SIG-M5 (cell line): ENCODE data around the gene BMP3.

Experiments used
- DNase-seq: peaks from one replicate; lab custom pipeline; 2025; lab: John Stamatoyannopoulos, UW

BMP3 gene

DNA sequence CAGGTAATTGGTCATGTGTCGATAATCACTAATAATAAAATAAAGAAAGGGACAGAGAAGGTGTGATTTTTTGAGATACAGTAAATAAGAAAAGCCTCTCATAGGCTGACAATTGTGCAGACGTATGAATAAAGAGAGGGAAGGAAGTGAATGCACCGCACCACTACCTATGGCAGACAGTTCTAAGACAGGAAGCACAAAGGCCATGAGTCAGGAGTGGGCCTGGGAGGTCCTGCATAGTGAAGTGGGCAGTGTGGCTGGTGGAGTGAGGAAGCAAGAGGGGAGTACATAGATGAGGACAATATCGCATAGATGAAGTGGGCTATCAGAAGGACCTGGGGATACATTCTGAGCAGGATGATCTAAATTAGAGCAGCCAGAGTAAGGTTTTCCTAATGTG, 75.6 kb downstream of the BMP3 start:
- no peak for DNase-seq
